PC-9 (cell line): ENCODE measurements around the gene NFKBIB. TPM values are rescaled to one million over a fixed set of nuclear protein-coding genes. Genes with fewer than 3 reads are reported as not detected.

ENCODE experiments used
- BruUV-seq: library from RNA; stranded (reverse); fragments of 400-500 nt; replicated peaks from 2 replicates; lab custom pipeline; 2021; lab: Mats Ljungman, UMichigan
- CTCF ChIA-PET: fragments of 300-600 bp; sonication (Branson Sonifier 250); formaldehyde crosslinking; loops from one replicate; lab custom pipeline; 2022; ENCODE audit warnings: antibody characterized with exemption; lab: Charles Lee
- POLR2A ChIA-PET: fragments of 300-600 bp; sonication (Branson Sonifier 250); formaldehyde crosslinking; loops from one replicate; lab custom pipeline; 2022; ENCODE audit warnings: antibody characterized with exemption; ENCODE audit not compliant: unreplicated experiment; lab: Charles Lee
- DNase-seq, 2 experiments: peaks; one replicate each; pipeline versions ENCODE4 v3.0.0 to v3.0.0-alpha.2; 2015 to 2022; ENCODE audit warnings: mixed read lengths in 1 of 2
- H2AFZ ChIP-seq: fragments of 200-600 bp; sonication (generic); 2 replicates; pipeline ENCODE4 v1.8.1; 2017; ENCODE audit warnings: antibody characterized with exemption
- H3F3A ChIP-seq: fragments of 200-600 bp; sonication (generic); 2 replicates; pipeline ENCODE4 v1.8.1; 2017; ENCODE audit warnings: antibody characterized with exemption, mild to moderate bottlenecking, low read depth; ENCODE audit not compliant: insufficient read depth
- H3K27ac ChIP-seq: fragments of 200-600 bp; sonication (generic); 2 replicates; pipeline ENCODE4 v1.6.1; 2016; ENCODE audit warnings: mixed run types
- H3K27me3 ChIP-seq: fragments of 200-600 bp; sonication (generic); 2 replicates; pipeline ENCODE4 v1.6.1; 2016; ENCODE audit warnings: low read depth, mixed run types; ENCODE audit not compliant: insufficient read depth
- H3K36me3 ChIP-seq: fragments of 200-600 bp; sonication (generic); 2 replicates; pipeline ENCODE4 v1.6.1; 2016; ENCODE audit warnings: low read depth, mixed run types
- H3K4me1 ChIP-seq: fragments of 200-600 bp; sonication (generic); replicated peaks from 2 replicates; pipeline ENCODE4 v1.6.1; 2016; ENCODE audit warnings: mixed run types; ENCODE audit not compliant: insufficient read depth
- H3K4me2 ChIP-seq: fragments of 200-600 bp; sonication (generic); 2 replicates; pipeline ENCODE4 v1.6.1; 2017; ENCODE audit warnings: mixed run types
- H3K4me3 ChIP-seq: fragments of 200-600 bp; sonication (generic); 2 replicates; pipeline ENCODE4 v1.6.1; 2016; ENCODE audit warnings: mixed run types
- H3K79me2 ChIP-seq: fragments of 200-600 bp; sonication (generic); 2 replicates; pipeline ENCODE4 v1.6.1; 2017; ENCODE audit warnings: low read depth, mixed run types
- H3K9me2 ChIP-seq: fragments of 200-600 bp; sonication (generic); 2 replicates; pipeline ENCODE4 v1.8.1; 2017; ENCODE audit warnings: mild to moderate bottlenecking; ENCODE audit not compliant: insufficient read depth
- H3K9me3 ChIP-seq: fragments of 200-600 bp; sonication (generic); 2 replicates; pipeline ENCODE4 v1.8.1; 2016; ENCODE audit warnings: low read depth; ENCODE audit not compliant: insufficient read depth
- H4K20me1 ChIP-seq: fragments of 200-600 bp; sonication (generic); 2 replicates; pipeline ENCODE4 v1.8.1; 2017; ENCODE audit not compliant: insufficient read depth
- CTCF ChIP-seq: fragments of 200-600 bp; sonication (generic); conservative IDR thresholded peaks from 2 replicates; pipeline ENCODE4 v1.6.1; 2017; ENCODE audit warnings: mixed run types, antibody characterized with exemption, mild to moderate bottlenecking, moderate library complexity
- EZH2 ChIP-seq: fragments of 200-600 bp; sonication (generic); IDR thresholded peaks from 2 replicates; pipeline ENCODE4 v1.8.0; 2017; ENCODE audit warnings: antibody characterized with exemption, low read depth
- intact Hi-C: fragments of 100-400 bp; cut with micrococcal nuclease; formaldehyde crosslinking; loops from one replicate; pipeline ENCODE4 v1.10.0; 2022; ENCODE audit not compliant: unreplicated experiment
- total RNA-seq: library from RNA; stranded (reverse); gene quantifications from 2 replicates; pipeline ENCODE4 v1.2.3, GENCODE V29; 2021

Gene NFKBIB
- total RNA-seq, 1 experiment from 2014 or later: 21.6 TPM

- intact Hi-C loops: no loop called here
- peaks cover 52% of the 10 kb centered on the region for H3K4me1 ChIP-seq
- H3K79me2 ChIP-seq: no peaks in the 10 kb centered on the region
- H3K4me3 ChIP-seq: no peak overlapping the region
- peaks cover 54% of the 10 kb centered on the region for H3F3A ChIP-seq
- no peaks in the 10 kb centered on the region for H3K27me3 ChIP-seq
- CTCF ChIA-PET: no interaction called here
- H2AFZ ChIP-seq: no peak overlapping the region
- no peak for TF ChIP-seq EZH2
- TF ChIP-seq CTCF: no peak
- no peaks in the 10 kb centered on the region for H4K20me1 ChIP-seq
- peak overlapping the region; percentile 99 for H3K27ac ChIP-seq
- no peaks in the 10 kb centered on the region for H3K36me3 ChIP-seq
- peak in 1 of 2 experiments; percentile 53 for DNase-seq
- no peaks in the 10 kb centered on the region for H3K9me3 ChIP-seq
- no peaks in the 10 kb centered on the region for H3K9me2 ChIP-seq
- no TSS peak for BruUV-seq
- no peak overlapping the region for H3K4me2 ChIP-seq
- POLR2A ChIA-PET: interaction anchor here (0.6 kb wide), 2 partner anchors 11 to 68 kb away, joined by 4 read pairs; partner anchors contain the start of genes MRPS12 and SARS2
Measured at GRCh38 chr19:38862321-38863059, 37.3 kb upstream of the NFKBIB start.

- no peaks in the 10 kb centered on the region for H4K20me1 ChIP-seq
- H3F3A ChIP-seq: peaks cover 41% of the 10 kb centered on the region
- H3K36me3 ChIP-seq: no peaks in the 10 kb centered on the region
- intact Hi-C loops: no loop called here
- no peak overlapping the region for H3K4me2 ChIP-seq
- TF ChIP-seq CTCF (no peak), EZH2 (no peak)
- BruUV-seq: no TSS peak
- CTCF ChIA-PET: no interaction called here
- no peak overlapping the region for H2AFZ ChIP-seq
- no peaks in the 10 kb centered on the region for H3K27me3 ChIP-seq
- H3K4me3 ChIP-seq: no peak overlapping the region
- peaks cover 40% of the 10 kb centered on the region for H3K4me1 ChIP-seq
- H3K9me3 ChIP-seq: no peaks in the 10 kb centered on the region
- no peak overlapping the region for H3K27ac ChIP-seq
- POLR2A ChIA-PET: no interaction called here
- DNase-seq: no peak
- no peaks in the 10 kb centered on the region for H3K9me2 ChIP-seq
- H3K79me2 ChIP-seq: no peaks in the 10 kb centered on the region
Measured at GRCh38 chr19:38867171-38867780, 32.5 kb upstream of the NFKBIB start.

DNA sequence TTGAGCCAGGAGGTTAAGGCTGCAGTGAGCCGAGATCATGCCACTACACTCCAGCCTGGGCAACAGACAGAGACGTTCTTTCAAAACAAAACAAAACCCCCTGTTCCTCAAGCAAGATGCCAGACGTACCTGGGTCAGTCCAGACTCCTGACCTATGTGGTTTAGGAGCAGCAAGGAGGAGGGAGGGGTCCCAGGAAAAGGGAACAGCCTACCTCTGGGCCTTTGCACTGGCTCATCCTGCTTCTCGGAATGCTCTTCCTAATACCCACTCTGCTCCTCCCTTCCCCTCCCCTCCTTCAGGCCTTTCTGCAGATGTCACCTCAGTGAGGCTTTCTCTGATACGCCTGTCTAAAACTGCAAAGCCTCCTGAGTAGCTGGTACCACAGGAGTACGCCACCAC lies 31.2 kb upstream of the NFKBIB start:
- Histone ChIP-seq H3K9me2 (no peaks in the 10 kb centered on the region), H3K4me2 (no peak overlapping the region), H3K9me3 (no peaks in the 10 kb centered on the region), H3K27ac (no peak overlapping the region), H2AFZ (no peak overlapping the region), H3K4me1 (peaks cover 27% of the 10 kb centered on the region), H3K79me2 (no peaks in the 10 kb centered on the region), H4K20me1 (no peaks in the 10 kb centered on the region), H3K4me3 (no peak overlapping the region), H3K36me3 (no peaks in the 10 kb centered on the region), H3F3A (peaks cover 29% of the 10 kb centered on the region), H3K27me3 (no peaks in the 10 kb centered on the region)
- no peak for TF ChIP-seq CTCF
- no peak for TF ChIP-seq EZH2
- POLR2A ChIA-PET: no interaction called here
- CTCF ChIA-PET: no interaction called here
- BruUV-seq: no TSS peak
- intact Hi-C loops: no loop called here
- DNase-seq: no peak
